ENCODE measurements around the gene CELF1. TPM values are rescaled to one million over a fixed set of nuclear protein-coding genes. Genes with fewer than 3 reads are reported as not detected.
A peak's percentile ranks its signal among the peaks of the same experiment; 100 is the strongest.
"Not testable (repeated sequence)": the region's sequence is repeated elsewhere in the genome, so short reads cannot be mapped to it uniquely, and the experiment has no call there.

The CELF1 gene
- total RNA-seq, 1 experiment from 2014 or later: 123 TPM

- no peak for DNase-seq (ENCODE audit: low spot score)
Measured at GRCh38 chr11:47541070-47541469, 11.9 kb downstream of the CELF1 start.

GRCh38 chr11:47539681-47540039 lies 13.3 kb downstream of the CELF1 start:
- no peak for DNase-seq (ENCODE audit: low spot score)

GRCh38 chr11:47538741-47539565 lies 14.0 kb downstream of the CELF1 start:
- DNase-seq (ENCODE audit: low spot score): no peak

GRCh38 chr11:47536915-47537314 lies 16.0 kb downstream of the CELF1 start:
- DNase-seq (ENCODE audit: low spot score): no peak

- DNase-seq (ENCODE audit: low spot score): no peak
Measured at GRCh38 chr11:47534704-47535251, 18.2 kb downstream of the CELF1 start.

- DNase-seq (ENCODE audit: low spot score): no peak
Measured at GRCh38 chr11:47533690-47534151, 19.2 kb downstream of the CELF1 start.

- DNase-seq (ENCODE audit: low spot score): no peak
Measured at GRCh38 chr11:47532597-47533213, 20.2 kb downstream of the CELF1 start.

- no peak for DNase-seq (ENCODE audit: low spot score)
Measured at GRCh38 chr11:47531666-47532065, 21.3 kb downstream of the CELF1 start.

GRCh38 chr11:47530721-47531120 lies 22.2 kb downstream of the CELF1 start:
- not testable (repeated sequence) for DNase-seq (ENCODE audit: low spot score)

GRCh38 chr11:47529951-47530350 lies 23.0 kb downstream of the CELF1 start:
- DNase-seq (ENCODE audit: low spot score): no peak

- no peak for DNase-seq (ENCODE audit: low spot score)
Measured at GRCh38 chr11:47527186-47527585, 25.7 kb downstream of the CELF1 start.

- DNase-seq (ENCODE audit: low spot score): not testable (repeated sequence)
Measured at GRCh38 chr11:47526032-47526431, 26.9 kb downstream of the CELF1 start.

- no peak for DNase-seq (ENCODE audit: low spot score)
Measured at GRCh38 chr11:47524291-47524874, 28.5 kb downstream of the CELF1 start.

- peak; percentile 56 for DNase-seq (ENCODE audit: low spot score)
Measured at GRCh38 chr11:47523490-47524225, 29.3 kb downstream of the CELF1 start.

- DNase-seq (ENCODE audit: low spot score): no peak
Measured at GRCh38 chr11:47518212-47518964, 34.5 kb downstream of the CELF1 start.

GRCh38 chr11:47516984-47517853 lies 35.7 kb downstream of the CELF1 start:
- no peak for DNase-seq (ENCODE audit: low spot score)

- DNase-seq (ENCODE audit: low spot score): no peak
Measured at GRCh38 chr11:47516155-47516554, 36.8 kb downstream of the CELF1 start.

GRCh38 chr11:47514825-47515647 lies 37.9 kb downstream of the CELF1 start:
- DNase-seq (ENCODE audit: low spot score): no peak

GRCh38 chr11:47512701-47513100 lies 40.2 kb downstream of the CELF1 start:
- no peak for DNase-seq (ENCODE audit: low spot score)
